HG02870 (cell line): ENCODE measurements around the gene FBXO28.
"Not testable (repeated sequence)": the region's sequence is repeated elsewhere in the genome, so short reads cannot be mapped to it uniquely, and the experiment has no call there.

Experiments
- ATAC-seq: cut with Tn5 transposase; IDR thresholded peaks from one replicate; pipeline ENCODE4 v1.9.1; 2021; ENCODE audit warnings: mild to moderate bottlenecking, moderate library complexity; ENCODE audit not compliant: unreplicated experiment

The FBXO28 gene

DNA sequence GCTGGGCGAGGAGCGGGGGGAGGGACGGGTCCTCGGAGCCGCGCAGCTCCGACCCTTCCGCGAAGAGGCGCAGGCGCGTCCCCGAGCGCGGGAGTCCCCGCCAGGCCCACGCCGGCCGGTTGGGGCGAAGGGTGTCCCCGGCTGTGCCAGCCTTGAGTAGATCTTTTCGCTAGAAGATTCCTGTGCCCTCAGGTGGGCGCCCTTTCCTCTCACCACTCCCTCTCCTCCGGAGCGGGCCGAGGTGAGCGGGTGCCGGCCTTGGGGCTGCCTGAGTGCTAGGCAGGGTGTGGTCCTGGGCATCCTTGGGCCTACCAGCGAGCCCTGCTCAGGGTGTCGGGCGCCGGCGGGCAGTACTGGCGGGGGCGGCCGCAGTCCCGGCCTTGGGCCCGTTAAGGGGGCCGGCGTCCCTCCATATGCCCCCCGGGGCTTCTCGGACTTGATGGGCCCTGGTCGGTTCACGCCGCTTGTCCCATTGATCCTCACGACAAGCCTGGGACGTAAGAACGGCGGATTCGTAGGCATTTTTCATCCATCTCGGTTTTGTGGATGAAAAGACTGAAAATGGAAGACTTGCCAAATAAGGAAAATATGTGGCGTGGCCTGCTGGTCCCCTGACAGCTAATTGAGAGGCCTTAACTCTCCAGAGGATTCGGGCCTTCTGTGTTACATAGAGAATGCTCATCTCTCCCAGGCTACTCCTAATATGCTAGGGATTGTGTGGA, 69.8 kb downstream of the FBXO28 start:
- ATAC-seq, result peak; percentile 32

DNA sequence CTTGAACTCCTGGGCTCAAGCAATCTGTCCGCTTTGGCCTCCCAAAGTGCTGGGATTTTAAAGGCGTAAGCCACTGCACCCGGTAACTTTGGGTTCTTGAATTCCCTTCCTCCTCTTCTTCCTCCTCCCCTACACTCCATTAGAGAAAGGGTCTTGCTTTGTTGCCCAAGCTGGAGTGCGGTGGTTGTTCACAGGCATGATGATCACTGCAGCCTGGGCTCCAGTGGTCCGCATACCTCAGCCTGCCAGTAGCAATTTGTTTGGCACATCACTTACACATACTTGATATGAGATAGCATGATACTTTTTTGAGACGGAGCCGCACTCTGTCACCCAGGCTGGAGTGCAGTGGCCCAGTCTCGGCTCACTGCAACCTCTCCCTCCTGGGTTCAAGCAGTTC, 71.3 kb downstream of the FBXO28 start:
- no peak for ATAC-seq

DNA sequence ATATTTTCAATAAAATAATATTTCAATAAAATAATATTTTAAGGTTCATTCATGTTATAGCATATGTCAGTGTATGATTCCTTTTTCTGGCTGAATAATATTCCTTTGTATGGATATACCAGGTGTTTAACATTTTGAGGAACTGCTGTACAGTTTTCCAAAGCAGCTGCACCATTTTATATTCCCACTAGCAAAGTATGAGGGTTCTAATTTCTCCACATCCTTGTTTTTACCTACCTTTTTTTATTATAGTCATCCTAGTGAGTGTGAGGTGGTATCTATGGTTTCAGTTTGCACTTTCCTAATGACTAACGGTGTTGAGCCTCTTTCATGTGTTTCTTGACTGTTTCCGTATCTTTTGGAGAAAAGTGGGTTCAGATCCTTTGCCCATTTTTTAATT, 74.4 kb downstream of the FBXO28 start:
- ATAC-seq, result no peak

DNA sequence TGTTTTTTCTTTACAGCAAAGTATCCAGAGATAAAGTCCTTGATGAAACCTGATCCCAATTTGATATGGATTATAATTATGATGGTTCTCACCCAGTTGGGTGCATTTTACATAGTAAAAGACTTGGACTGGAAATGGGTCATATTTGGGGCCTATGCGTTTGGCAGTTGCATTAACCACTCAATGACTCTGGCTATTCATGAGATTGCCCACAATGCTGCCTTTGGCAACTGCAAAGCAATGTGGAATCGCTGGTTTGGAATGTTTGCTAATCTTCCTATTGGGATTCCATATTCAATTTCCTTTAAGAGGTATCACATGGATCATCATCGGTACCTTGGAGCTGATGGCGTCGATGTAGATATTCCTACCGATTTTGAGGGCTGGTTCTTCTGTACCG, 75.7 kb downstream of the FBXO28 start:
- ATAC-seq, result no peak

DNA sequence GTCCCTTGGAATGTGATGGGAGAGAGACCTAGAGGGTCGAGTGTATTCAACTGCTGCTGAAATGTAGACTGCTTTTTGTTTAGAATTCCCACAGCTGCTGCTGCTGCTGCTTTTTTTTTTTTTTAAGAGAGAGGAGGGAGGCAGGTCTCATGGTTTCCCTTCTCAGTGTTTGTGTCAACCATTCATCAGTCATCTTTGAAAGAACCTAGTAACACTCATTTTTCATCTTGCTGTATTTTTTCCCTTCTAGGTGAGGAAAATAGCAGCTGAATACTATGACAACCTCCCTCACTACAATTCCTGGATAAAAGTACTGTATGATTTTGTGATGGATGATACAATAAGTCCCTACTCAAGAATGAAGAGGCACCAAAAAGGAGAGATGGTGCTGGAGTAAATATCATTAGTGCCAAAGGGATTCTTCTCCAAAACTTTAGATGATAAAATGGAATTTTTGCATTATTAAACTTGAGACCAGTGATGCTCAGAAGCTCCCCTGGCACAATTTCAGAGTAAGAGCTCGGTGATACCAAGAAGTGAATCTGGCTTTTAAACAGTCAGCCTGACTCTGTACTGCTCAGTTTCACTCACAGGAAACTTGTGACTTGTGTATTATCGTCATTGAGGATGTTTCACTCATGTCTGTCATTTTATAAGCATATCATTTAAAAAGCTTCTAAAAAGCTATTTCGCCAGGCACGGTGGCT, 78.3 kb downstream of the FBXO28 start:
- ATAC-seq, result peak; percentile 62

DNA sequence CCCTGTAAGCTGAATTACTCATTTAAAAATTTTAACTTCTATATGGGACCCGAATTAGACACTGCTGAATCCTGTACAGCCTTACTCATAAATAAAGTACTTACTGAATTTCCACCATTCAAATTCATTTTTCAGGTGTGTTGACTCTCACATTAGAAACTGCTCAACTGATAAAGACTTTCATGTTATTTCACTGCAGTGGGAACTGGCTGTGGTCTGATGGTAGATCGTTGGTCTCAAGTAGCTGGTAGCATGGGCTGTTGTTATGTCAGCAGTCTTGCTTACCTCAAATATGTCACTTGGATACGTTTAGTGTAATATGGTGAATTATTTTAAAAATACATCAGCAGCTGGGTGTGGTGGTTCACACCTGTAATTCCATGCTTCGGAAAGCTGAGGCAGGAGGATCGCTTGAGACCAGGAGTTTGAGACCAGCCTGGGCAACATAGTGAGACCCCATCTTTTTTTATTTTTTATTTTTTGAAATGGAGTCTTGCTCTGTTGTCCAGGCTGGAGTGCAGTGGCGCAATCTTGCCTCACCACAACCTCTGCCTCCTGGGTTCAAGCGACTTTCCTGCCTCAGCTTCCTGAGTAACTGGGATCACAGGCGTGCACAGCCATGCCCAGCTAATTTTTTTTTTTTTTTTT, 79.5 kb downstream of the FBXO28 start:
- ATAC-seq, result no peak

DNA sequence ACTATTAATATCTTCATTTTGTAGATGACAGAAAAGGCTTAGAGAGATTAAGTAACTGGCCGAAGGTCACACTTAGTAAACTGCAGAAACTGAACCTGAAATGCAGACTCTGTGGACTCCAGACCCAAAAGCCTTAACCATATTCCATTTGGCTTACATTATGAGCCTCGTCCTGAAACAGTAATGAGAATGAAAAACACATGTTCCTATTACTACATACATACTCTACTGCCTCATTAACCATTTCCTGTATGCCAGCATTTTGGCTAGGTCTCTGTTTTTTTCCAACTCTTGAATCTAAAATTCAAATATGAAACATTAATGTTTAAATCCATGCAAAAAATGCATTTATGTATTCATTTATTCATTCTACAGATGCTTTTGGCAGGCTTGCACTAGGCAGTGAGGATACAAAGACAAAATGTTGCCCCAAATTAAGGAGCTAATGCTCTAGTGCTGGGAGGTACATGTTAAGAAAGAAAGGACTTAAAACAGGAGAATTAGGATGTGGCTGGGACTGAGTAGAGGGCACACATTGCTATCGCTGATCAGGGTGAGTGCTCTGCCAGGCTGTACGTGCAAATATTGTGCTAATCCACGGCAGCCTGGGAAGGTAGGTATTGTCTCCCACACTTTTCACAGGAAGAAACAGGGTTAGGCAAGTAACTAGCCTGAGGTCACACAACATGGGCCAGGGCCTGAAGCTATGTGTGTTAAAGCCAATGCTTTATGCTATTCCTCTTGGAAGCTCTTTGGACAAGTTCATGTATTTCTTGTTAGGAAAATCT, 83.1 kb downstream of the FBXO28 start:
- ATAC-seq, result no peak

DNA sequence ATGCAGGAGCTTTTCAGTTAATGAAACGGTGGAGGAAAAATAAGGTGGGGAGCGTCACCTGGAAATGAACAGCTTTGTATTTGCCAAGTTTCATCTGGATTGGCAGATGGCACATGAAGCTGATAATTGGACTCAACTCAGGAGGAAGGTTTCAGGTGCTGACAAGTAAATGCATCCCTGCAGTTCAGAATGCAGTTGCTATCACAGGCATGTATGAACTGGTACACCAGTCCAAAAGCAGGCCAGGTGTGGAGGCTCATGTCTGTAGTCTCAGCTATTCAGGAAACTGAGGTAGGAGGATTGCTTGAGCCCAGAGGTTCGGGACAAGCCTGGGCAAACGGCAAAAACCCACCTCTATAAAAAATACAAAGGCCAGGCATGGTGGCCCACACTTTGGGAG, 84.7 kb downstream of the FBXO28 start:
- ATAC-seq, result no peak

DNA sequence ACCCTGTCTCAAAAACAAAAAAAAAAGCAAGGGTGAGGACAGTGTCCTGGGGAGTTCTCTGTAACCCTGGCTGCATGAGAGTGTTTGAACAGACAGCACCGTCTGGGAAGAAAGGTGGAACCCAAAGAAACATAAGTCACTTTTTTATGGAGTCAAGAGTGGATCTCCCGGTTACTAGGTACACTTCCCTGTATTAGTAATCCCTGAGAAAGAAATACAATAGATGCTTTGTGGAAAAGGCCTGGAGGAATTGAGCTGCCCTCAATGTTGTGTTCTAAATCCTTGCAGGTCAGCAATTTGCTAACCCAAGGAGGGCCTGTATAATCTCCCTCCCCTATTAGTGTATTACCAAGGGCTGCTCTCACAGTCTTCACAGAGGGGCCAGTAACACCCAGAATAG, 85.8 kb downstream of the FBXO28 start:
- ATAC-seq, result no peak

DNA sequence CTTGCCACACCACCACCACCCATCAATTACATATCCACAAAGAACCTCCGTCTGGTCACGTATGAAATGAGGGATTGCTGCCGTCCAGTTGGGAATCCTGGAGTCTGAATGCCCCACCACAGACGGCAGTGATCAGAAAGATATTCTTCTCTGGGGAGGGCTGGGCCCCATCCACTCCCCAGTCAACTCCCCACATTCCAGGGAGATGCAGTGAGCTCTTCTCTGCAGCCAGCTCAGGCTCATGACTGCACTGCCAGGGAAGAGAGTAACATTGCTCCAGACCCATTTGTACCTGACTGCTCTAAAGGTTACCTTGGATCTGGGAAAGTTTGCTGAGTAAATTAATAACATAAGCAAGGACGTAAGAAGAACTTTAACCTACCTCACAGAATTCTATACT, 87.5 kb downstream of the FBXO28 start:
- no peak for ATAC-seq

DNA sequence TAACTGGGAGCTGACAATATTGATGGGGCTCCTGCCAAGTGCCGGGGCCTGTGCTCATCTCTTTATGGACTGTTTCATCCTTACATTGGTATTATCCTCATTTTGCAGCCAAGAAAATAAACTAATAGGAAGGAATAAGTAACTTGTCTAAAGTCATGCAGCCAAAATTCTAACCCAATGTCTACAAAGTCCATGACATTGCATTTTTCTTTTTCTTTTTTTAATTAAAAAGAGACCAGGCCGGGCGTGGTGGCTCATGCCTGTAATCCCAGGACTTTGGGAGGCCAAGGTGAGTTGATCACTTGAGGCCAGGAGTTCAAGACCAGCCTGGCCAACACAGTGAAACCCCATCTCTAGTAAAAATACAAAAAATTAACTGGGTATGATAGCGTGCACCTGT, 87.9 kb downstream of the FBXO28 start:
- no peak for ATAC-seq

DNA sequence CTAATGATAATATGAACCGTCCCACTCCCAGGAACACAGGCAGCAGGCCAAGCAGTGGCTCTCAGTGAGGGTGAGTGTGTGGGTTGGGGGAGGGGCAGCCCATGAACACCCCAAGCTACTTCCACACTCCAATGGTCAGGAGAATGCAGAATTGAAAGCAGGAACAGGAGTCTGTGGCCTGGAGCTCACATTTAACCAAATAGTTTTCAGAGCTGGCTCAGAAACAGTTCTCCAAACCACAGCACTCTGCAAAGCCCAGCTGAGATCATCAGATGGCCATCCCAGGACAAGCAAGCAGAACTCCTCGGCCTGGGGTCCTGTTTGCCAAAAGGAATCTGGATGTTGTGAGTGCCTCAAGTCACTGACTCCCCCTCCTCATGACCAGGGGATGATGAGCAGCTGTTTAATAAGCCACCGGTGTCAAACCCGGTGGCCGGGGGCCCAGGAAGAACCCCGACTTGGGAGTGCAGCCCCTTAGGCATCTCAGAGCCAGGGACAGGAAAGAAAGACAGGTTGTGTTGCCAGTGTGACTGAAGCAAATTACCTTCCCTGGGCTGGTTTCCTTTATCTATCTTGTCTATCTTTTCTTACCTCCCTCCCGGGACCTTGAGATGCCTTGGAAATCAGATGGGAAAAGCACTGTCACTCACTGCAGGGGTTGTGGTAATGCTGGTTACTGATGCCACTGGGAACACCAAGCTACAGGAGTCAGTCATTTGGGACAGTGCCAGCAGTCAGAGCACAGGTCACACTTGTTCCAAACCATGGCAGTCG, 89.5 kb downstream of the FBXO28 start:
- ATAC-seq, result peak; percentile 69

DNA sequence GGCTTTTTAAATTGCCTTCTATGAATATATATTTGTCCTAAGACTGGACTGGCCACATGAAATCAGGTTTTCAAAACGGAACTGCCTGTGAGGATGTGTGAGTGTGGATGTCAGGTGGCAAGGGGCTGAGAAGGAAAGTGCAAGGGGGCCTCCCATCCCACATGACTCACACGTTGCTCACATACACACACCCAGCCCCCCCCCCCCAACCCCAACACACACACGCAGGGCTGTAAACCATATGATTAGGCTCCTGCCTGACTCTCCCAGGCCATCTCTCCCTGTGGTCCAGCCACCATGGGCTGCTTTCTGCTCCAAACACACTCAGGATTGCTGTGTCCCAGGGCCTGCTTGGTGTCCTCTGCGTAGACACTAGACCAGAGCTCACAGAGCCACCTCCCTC, 91.5 kb downstream of the FBXO28 start:
- no peak for ATAC-seq

DNA sequence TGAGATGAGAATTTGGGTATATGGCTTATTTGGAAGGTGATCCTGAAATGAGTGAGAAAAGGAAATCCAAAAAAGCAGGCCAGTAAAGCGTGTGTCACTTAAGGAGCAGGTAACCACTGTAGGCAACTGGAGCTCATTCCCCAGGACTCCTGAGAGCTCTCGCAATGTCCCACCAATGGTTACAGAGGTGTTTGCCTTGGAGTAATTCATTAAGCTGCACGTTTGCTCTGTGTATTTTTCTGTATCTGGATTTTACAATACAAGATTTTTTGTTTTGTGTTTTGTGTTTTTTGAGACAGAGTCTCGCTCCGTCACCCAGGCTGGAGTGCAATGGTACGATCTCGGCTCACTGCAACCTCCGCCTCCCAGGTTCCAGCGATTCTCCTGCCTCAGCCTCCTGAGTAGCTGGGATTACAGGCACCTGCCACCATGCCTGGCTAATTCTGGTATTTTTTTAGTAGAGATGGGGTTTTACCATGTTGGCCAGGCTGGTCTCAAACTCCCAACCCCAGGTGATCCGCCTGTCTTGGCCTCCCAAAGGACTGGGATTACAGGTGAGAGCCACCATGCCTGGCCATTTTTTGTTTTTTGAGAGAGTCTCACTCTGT, 92.1 kb downstream of the FBXO28 start:
- not testable (repeated sequence) for ATAC-seq

DNA sequence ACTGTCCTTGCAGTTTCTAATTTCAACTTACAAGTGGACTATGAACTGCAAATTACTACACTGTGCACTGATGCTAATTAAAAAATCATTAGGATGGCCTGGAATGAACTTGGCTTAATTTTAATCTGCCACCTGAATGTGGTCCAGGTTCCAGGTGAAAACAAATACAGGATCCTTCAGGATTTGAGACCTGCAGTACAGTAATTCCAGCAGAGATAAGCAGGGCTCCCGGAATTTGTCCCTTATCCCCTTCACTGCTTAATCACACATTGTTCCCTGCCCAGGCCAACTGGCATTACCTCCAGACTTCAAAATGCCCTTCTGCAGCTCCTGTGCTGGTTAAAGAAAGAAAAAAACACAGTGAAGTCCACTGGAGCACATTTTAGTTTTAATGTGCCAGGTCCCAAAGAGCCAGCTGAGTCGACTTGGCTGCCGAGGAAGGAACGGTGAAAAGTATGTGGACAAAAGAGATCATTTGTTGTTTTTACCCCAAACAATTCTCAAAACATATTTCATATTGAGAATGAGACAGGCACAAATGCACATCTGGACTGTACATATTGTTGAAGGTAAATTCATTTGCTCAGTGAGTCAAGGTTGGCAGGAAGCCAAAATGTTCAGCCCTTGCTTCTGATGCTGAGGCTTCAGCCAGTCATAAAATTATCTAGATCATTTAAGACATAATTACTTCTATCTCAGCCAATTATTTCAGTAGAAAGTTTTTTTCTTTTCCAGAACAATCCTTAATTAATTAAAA, 97.5 kb downstream of the FBXO28 start:
- ATAC-seq, result no peak
